EH (cell line): ENCODE results near the gene GRIA1.
A peak's percentile ranks its signal among the peaks of the same experiment; 100 is the strongest.

Experiments
- DNase-seq: peaks from one replicate; pipeline ENCODE4 v3.0.0-alpha.2; 2015; ENCODE audit warnings: low read depth

The GRIA1 gene

DNA sequence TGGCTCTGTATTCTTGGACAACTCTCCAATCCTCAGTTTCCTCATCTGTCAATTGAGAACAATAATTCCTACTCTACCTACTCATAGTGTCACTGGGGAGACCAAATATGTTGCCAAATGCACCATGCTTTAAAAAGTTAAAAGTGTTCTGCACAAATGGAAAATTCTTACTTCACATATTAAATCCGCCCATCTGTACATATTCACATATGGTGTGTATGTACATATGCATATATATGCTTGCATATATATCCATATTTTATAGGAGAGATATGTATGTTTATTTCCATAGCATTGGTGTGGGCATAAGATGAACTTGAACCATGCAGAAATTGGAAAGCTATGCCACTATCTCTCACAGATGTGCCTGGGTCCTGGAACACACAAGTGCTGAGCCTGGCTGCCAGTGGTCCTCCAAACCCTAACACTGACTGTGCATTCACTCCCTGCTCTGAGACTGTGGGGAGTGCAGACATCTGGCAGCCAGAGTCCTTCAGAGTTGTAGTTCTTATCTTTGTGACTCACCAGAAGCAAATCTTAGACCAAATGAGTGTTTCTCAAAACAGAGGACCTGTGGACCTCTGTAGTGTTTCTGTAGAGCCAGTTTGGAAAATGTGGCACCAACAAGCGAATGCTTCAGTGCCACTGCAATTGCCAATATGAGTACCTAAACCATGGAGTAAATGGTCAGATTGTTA lies 168.7 kb downstream of the GRIA1 start:
- DNase-seq: peak; percentile 87

DNA sequence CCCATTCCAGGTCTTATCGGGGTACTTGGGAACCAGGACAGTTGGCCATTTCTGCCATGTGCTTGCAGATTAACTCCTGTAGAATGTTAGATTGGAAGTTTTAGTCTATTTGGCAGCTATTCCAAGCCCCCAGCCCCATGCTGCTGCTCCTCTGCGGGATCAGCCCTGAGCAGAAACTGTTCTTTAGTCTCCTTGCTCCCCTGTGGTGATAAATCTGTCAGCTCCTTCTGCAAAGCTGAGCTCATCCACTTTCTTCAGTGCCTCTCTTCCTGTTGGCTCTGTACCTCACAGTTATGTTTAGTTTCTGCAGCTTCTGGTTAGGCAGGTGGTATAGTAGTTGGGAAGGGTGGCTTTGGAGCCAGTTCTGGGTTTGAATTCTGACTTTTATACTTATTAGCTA lies 170.4 kb downstream of the GRIA1 start:
- DNase-seq: no peak

DNA sequence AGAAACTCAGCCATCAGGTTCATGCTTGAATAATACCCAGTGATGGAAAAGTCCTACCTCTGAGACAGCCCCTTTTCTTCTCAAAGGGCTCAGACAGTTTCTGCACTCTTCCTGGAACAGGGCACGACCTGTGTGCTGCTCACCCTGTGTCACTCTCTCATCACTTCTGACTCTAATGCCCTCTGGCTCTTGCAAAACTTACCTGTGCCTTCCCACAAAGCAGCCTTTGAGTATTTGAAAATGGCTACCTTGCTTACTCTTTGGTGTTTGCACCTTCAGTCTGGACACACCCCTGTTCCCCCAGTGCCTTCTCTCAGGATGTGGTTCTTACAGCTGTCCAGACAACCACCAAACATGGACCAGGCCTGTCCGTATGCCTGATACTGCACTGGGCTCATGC lies 171.4 kb downstream of the GRIA1 start:
- no peak for DNase-seq

DNA sequence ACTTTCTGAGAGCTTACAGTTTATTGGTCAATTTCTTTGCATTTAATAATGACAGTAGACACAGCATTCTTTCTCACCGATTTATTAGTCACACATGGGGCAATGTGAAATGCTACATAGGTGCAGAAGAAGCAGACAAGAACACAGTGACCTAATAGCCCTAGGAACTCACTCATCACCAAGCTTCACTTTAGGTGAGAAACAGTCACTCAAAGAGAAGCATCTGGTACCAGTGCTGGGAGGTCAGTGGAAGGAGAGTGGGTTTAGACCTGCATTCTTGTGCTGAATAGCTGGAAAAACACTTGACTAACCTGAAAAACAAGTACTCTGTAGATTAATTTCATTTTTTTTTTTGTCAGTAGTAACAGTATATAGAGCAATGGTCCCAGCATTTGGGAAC lies 179.6 kb downstream of the GRIA1 start:
- DNase-seq: no peak

DNA sequence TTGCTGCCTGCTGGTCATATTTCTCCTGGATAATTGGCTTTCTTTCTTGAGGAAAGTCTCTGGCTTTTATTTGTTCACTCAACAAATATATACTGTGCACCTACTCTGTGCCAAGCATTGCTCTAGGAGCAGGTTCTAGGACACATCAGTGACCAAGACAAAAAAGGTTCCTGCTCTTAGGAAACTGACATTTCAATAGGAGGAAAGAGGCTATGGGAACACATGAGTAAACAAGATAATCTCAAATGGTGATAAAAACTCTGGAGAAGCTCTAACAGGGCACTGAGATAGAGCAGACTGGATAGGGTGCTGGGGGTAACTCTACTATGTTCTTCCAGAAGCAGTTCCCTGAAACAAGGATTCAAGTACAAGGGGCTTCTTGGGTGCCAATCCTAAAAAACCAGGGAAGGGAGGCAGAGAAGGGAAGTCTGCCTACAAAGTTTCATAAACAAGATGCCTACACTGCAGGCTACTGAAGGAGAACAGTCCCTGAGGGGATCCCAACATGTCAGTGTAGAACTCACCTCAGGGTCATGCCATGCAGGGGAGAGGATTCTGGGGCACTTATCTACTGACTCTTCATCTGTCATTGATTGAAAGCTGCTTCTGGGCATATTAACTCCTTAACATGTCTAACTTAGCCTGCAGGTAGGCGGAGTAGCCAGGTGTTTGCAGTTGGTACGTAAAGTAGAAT lies 181.3 kb downstream of the GRIA1 start:
- DNase-seq: no peak

DNA sequence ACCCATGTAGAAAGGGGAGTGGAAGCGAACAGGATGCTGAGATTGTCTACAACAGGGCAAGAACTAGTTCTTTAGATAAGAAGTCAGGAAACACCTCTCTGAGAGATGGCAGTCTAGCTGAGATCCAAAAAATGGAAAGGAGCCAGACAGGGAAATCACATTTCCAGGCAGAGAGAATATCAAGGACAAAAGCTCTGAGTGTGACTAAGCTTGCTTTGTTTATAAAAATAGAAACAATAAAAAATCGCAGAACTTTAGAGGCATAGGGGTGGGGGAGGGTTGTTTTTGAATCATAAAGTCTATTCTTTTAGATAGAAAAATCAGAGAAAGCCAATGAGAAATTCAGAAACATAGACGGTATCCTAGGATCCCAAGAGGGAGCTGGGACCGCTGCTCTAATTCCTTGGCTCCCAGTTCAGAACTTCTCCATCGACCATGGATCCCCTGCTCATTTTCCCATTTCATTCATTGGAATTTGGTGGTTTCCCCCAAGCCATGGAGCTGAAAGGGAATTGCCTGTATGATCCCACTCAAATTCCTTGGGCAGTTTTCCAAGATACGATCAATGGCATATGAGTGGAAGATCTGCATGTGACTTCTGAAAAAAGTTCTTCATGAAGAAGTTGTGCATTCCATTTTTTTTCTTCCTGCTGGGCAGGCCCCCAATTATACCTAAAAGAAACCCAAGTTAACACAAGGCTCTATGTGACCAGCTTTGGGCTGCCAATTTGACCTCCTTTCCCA lies 182.0 kb downstream of the GRIA1 start:
- peak; percentile 67 for DNase-seq

DNA sequence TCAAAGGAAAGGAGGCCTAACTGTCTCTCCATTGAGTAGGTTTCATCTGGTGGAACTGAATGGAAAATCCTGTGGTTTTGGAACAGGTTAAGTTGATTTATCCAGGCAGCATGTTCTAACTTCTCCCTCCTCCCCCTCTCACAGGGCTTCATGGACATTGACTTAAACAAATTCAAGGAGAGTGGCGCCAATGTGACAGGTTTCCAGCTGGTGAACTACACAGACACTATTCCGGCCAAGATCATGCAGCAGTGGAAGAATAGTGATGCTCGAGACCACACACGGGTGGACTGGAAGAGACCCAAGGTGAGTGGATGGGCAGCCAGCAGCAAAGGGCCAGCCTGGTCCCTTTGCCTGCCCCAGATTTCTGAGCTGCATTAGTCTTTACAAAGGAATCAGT lies 183.9 kb downstream of the GRIA1 start:
- DNase-seq: no peak

DNA sequence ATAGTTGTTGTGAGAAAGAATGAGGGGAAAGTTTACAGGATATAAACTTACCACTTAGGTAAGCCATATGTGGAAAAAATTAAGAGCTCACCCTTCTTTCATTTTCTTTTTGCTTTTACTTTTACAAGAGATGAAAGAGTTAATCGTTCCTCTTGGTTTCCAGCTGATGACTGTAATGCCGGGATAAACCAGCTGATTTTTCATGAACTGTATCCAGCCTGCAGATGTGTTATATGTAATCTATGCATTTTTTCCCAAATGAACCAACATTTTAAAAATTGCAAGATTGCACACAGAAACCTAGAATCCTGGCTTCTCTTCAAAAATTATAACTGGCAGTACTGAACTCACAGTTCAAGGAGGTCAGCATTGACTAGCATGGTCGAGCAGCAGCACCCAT lies 185.9 kb downstream of the GRIA1 start:
- no peak for DNase-seq

DNA sequence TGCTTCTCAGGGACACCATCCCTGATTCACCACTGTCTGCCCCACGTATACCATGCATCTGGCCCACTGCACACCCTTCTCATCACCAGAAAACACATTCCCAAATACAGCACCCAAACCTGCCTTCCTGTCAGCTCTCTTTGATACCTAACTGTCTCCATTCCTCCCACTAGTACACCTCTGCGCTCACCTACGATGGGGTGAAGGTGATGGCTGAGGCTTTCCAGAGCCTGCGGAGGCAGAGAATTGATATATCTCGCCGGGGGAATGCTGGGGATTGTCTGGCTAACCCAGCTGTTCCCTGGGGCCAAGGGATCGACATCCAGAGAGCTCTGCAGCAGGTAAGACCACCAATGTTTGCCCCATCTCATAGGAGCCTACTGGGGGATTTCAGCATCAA lies 186.4 kb downstream of the GRIA1 start:
- DNase-seq: no peak

DNA sequence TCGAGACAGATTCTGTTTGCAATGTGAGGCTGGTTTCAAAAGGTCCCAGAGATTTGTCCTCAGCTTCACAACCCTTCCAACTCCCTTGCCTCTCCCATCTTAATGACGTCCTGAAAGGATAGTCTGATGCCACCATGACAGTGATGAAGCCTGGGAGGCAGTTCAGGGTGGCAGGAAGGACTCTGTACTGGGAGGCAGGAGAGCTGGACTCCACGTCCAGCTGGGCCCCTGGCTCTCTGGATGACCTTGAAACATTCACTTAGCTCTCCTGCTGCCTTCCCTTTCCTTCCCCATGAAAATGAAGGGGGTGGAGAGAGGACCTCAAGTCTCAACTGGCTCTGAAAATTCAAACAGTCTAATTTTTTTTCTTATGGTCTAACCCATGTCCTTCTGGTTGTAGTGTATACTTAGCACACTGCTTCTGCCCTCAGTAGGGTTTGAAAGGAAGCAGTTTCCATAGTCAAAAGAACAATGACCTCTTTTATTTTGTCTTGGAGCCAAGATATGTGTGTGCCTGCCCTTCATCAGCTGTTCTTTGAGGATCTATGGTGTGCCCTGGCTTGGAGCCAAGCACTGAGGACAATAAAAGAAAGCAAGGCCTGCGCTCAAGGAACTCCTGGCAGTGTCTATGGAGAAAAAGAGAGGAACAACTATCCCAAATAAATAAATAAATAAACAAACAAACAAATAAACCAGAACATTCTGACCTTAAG lies 188.3 kb downstream of the GRIA1 start:
- DNase-seq: no peak

DNA sequence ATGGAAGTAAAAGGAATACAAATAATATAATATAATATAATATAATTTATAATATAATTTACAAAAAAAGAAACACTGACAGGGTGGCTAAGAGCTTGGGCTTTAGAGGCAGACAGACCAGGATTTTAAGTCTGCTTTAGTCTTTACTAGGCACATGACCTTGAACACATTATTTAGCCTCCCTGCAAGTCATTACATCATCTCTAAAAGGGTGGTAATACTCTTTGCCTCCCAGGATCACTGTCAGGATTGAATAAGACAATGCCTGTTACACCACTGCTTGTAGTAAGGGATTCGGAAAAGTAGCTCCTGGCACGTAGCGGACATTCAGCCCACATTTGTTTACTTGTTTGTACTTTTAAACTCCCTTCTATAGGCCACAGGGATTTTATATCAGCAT lies 199.8 kb downstream of the GRIA1 start:
- DNase-seq: no peak

DNA sequence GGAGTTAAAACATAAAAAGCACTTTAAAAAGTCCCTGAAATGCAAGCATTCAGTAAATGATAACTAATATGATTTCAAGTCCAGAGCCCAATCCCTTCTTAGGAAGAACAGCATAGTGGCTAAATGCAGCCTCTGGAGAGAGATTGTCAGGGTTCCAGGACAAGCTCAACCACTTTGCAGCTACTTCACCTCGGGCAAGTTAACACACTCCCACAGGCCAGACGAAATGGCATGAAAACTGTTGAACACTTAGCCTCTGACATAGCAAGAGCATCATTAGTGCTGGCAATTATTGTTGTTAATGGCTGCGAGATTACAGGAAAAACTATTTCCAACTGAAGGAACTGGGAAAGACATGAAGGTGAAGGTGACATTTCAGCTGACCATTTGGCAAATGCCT lies 205.8 kb downstream of the GRIA1 start:
- no peak for DNase-seq

DNA sequence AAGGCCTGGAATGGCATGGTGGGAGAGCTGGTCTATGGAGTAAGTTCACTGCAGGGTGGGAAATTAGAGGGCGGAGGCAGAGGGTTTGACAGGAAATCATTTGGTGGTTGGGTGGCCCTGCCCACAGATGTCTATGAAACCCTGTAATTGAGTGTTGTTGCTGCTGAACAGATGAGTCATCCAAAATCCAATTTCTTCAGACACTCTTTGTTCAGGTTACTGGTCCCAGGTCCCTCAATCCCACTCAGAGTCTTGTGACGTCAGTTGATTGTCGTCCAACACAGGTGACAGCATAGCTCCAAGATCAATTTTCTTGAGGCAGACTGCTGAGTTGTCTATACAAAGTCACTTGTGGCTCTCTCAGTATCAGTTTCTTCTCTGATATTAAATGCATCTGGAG lies 208.6 kb downstream of the GRIA1 start:
- DNase-seq: peak; percentile 19

DNA sequence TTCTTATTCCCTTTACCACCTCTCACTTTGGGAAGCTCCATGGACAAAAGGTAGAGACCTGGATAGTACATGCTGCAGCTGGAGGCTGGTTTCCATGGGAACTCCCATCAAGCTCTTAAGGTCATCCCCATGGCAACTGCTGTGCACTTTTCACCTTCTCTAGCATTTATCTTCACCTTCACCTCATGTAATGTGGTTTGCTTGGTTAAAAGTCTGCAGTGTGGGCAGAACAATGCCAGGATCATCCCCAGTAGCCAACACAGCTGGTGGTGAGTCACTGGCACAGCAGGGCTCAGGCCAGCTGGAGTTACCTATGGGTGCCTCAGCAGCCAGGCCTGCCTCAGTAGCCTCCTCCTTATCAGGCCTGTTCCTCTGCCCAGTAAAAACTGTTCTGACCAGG lies 210.5 kb downstream of the GRIA1 start:
- DNase-seq: peak; percentile 6

DNA sequence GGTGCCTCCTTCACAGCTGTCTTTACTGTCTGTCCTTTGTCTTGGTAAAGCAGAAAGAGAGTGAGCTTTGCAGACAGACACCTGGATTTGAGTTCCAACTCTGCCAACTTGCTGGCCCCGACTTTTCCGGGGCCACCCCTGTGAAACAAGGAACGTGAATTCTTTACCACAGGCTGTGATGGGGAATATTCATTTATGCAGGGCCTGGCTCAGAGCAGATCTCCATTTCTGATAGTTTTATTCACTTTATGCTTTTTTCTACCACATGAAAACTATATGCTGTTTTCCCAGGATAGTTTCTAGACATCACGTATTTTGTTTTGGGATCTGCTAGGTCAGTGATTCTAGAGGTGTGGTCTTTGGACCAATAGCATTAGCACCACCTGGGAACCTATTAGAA lies 211.8 kb downstream of the GRIA1 start:
- DNase-seq: no peak

DNA sequence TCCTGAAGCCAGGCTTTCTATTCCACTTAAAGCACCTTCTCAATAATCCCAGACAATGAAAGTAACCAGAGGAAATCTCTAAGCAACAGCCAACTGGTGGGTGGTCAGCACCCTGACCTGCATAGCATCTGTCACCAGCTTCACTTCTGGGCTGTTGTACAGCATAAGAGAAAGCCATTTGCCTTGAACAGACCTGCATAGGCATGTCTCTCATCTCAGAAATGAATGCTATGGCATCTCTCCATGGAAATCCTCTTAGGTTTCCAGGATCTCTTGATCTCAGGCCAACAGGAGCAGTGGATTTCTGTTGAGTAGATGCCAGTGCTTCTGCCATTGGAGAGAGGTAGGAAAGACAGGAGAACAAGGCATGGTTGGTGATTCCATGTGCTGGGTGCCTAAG lies 213.6 kb downstream of the GRIA1 start:
- no peak for DNase-seq

DNA sequence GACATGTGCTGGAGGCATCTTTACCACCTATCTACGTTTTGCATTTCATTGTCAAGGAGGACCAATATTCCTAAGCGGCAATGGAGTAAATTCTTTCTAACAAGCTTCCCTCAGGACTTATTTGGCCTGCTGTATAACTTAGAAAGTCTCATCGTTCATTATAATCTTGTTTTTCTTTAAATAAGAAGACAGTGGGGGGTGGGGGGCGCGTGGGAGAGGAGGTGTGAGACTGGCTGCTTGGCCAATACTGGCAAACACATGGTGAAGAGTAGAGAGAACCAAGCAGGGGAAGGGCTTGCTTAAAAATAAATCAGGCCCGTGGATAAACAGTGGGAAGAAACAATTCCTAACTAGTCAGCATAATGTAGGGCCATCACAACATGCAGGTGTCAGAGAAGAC lies 217.2 kb downstream of the GRIA1 start:
- DNase-seq: no peak

DNA sequence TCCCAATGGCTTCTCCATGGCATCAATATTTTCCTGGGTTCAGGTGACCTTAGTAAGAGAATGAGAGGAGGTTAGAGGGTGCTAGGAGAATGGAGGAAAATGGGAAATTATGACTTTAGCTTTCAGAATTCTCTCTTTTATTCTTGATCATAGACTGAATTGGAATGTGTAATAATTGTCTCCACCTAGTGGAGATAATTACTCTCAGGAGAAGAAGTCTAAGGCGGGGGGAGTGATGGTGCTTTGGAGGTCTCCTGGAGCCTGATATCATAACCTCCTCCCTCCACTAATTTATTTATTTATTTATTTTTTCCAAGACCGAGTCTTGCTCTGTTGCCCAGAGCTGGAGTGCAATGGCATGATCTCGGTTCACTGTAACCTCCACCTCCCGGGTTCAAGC lies 221.3 kb downstream of the GRIA1 start:
- DNase-seq: peak; percentile 26

DNA sequence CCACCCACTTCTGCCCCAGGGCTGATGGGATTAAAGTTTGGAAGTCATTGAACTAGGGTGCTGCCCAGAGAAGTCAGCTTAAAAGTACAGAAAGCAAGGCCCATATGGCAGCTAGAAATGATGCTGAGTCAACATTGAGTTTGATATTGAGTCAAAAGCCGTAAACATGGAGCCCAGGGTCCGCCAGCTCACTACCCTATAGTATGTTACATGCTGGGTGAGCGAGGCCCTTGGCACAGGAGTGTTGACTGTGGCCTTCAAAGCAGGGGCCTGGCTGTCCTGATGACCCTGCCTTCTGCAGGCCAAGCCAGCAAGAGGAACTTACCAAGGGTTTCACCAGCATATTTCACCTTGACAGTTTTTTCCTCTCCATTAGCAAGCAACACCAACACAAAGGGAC lies 222.5 kb downstream of the GRIA1 start:
- no peak for DNase-seq

DNA sequence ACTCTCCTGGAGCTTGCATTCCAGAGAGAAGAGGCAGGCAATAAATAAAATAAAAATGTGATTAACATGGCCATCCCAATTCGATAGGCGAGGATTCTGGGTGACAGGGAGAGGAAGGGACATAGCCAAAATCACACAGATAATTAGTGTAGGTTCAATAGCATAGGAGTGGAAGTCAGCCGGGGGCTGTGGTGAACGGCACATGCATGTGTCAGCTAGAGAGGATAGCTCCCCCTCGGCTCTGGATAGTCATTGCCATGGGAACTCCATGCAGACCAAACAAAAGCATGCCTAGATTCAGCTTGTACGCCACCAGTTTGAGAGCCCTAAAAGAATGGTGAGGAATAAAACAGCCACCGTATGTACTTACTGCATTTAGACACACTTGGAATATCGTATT lies 223.5 kb downstream of the GRIA1 start:
- no peak for DNase-seq

DNA sequence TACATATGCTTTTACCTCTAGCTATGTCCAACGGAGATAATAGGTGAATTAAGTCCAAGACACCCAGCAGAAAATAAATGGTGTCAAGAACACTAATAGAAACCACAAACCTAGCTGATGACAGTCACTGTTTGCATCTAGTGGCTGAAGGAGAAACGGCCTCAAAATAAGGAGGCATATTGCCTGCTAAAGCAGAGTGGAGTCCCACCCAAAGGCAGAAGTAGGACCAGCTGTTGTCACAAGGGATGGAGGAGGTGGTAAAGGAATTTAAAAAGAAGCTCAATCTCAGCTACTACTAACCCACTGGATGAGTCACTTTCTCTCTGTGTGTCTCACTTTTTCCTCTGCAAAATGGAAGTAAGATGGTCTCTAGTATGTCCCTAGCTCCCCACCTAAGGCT lies 224.3 kb downstream of the GRIA1 start:
- peak; percentile 52 for DNase-seq

DNA sequence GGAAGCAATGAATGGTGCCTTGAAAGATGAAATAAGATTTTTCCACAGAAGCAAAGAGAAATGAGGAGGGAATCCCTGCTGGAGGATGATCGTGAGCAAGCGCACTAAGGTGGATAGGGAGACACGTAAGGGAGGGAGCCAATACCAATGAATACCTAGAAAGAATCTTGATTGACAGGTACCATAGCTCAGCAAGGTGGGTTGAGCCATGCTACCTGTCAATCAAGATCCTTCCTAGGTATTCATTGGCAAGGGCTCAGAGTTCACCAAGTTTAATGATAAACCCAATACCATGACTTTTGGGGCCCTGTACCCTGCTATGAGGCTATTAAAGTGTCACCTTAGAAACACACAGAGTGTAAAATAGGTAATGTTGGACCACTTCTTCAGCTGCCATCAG lies 226.8 kb downstream of the GRIA1 start:
- no peak for DNase-seq

DNA sequence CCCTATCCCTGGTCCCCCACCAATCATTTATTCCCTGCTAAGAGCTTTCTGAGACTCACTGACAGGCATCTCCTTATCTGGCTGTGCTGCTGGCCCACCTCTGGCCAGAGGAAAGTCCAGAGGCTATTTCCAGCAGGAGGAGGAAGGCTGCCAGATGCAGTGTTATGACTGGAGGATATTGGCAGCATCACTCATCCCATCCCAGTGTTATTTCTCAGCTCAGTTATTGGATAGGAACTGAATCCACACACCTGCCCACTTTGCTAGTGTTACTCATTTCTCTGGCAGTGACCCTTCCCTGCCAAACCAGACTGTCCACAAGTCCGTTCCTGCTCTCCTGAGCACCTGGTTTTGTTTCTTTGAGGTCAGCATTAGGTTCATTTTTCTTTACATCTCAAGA lies 228.2 kb downstream of the GRIA1 start:
- no peak for DNase-seq
